ENCODE data around the gene ARMH4. TPM values are rescaled to one million over a fixed set of nuclear protein-coding genes. Genes with fewer than 3 reads are reported as not detected.

Gene ARMH4
- polyA plus RNA-seq, 1 donor from 2014 or later, result 14.1 TPM

- Histone ChIP-seq H2AFZ (ENCODE audit: low read depth, low read length) (no peak overlapping the region), H3F3A (ENCODE audit: insufficient read depth, low read length, poor library complexity, severe bottlenecking) (no peaks in the 10 kb centered on the region), H3K27me3 (ENCODE audit: insufficient read depth, low read depth, low read length) (no peaks in the 10 kb centered on the region), H3K27ac (ENCODE audit: low read length) (no peak overlapping the region), H3K79me2 (replicated peaks; ENCODE audit: insufficient read depth, low read length) (no peaks in the 10 kb centered on the region), H3K9me2 (ENCODE audit: insufficient read depth, low read length) (no peaks in the 10 kb centered on the region), H4K20me1 (ENCODE audit: insufficient read depth) (no peaks in the 10 kb centered on the region), H3K4me2 (ENCODE audit: low read length) (no peak overlapping the region), H3K9me3 (ENCODE audit: low read length) (no peaks in the 10 kb centered on the region), H3K4me3 (ENCODE audit: low read length) (no peak overlapping the region), H3K9ac (ENCODE audit: low read length) (no peak overlapping the region), H3K36me3 (ENCODE audit: insufficient read depth, low read length) (no peaks in the 10 kb centered on the region)
- TF ChIP-seq MXI1 (conservative IDR thresholded peaks at IDR 0.05; ENCODE audit: poor library complexity, severe bottlenecking), result no peak
- no peak for TF ChIP-seq CTCF (IDR thresholded peaks at IDR 0.05; ENCODE audit: poor library complexity, severe bottlenecking)
- TF ChIP-seq EP300 (conservative IDR thresholded peaks at IDR 0.05; ENCODE audit: poor library complexity, severe bottlenecking), result no peak
- no peak for TF ChIP-seq POLR2AphosphoS5 (IDR thresholded peaks at IDR 0.05)
- no peak for TF ChIP-seq TAF1 (IDR thresholded peaks at IDR 0.05; ENCODE audit: low read depth)
- no peak for TF ChIP-seq EZH2 (IDR thresholded peaks at IDR 0.05; ENCODE audit: borderline replicate concordance, insufficient read depth, low read length, poor library complexity, severe bottlenecking)
- TF ChIP-seq SMC3 (conservative IDR thresholded peaks at IDR 0.05; ENCODE audit: poor library complexity), result no peak
- TF ChIP-seq RAD21 (conservative IDR thresholded peaks at IDR 0.05), result no peak
- TF ChIP-seq REST (IDR thresholded peaks at IDR 0.05; ENCODE audit: borderline replicate concordance), result no peak
These were observed 181.4 kb downstream of the ARMH4 start for GRCh38 chr14:57970594-57970993.

GRCh38 chr14:57970175-57970574 lies 181.8 kb downstream of the ARMH4 start:
- Histone ChIP-seq H2AFZ (ENCODE audit: low read depth, low read length) (no peak overlapping the region), H3K4me3 (ENCODE audit: low read length) (no peak overlapping the region), H3K9ac (ENCODE audit: low read length) (no peak overlapping the region), H3K4me2 (ENCODE audit: low read length) (no peak overlapping the region), H4K20me1 (ENCODE audit: insufficient read depth) (no peaks in the 10 kb centered on the region), H3K9me3 (ENCODE audit: low read length) (no peaks in the 10 kb centered on the region), H3K9me2 (ENCODE audit: insufficient read depth, low read length) (no peaks in the 10 kb centered on the region), H3K27me3 (ENCODE audit: insufficient read depth, low read depth, low read length) (no peaks in the 10 kb centered on the region), H3K27ac (ENCODE audit: low read length) (no peak overlapping the region), H3K36me3 (ENCODE audit: insufficient read depth, low read length) (no peaks in the 10 kb centered on the region), H3F3A (ENCODE audit: insufficient read depth, low read length, poor library complexity, severe bottlenecking) (no peaks in the 10 kb centered on the region), H3K79me2 (replicated peaks; ENCODE audit: insufficient read depth, low read length) (no peaks in the 10 kb centered on the region)
- TF ChIP-seq EP300 (conservative IDR thresholded peaks at IDR 0.05; ENCODE audit: poor library complexity, severe bottlenecking), result no peak
- no peak for TF ChIP-seq RAD21 (conservative IDR thresholded peaks at IDR 0.05)
- no peak for TF ChIP-seq SMC3 (conservative IDR thresholded peaks at IDR 0.05; ENCODE audit: poor library complexity)
- TF ChIP-seq REST (IDR thresholded peaks at IDR 0.05; ENCODE audit: borderline replicate concordance), result no peak
- no peak for TF ChIP-seq MXI1 (conservative IDR thresholded peaks at IDR 0.05; ENCODE audit: poor library complexity, severe bottlenecking)
- no peak for TF ChIP-seq POLR2AphosphoS5 (IDR thresholded peaks at IDR 0.05)
- no peak for TF ChIP-seq CTCF (IDR thresholded peaks at IDR 0.05; ENCODE audit: poor library complexity, severe bottlenecking)

Data from neural cell (in vitro differentiated cells).